ENCODE results near the gene NISCH. TPM values are rescaled to one million over a fixed set of nuclear protein-coding genes. Genes with fewer than 3 reads are reported as not detected.

Gene NISCH
- polyA plus RNA-seq, 2 of the 4 experiments (the other 2 are of a cell fraction), result 17.3 to 18.2 TPM

DNA sequence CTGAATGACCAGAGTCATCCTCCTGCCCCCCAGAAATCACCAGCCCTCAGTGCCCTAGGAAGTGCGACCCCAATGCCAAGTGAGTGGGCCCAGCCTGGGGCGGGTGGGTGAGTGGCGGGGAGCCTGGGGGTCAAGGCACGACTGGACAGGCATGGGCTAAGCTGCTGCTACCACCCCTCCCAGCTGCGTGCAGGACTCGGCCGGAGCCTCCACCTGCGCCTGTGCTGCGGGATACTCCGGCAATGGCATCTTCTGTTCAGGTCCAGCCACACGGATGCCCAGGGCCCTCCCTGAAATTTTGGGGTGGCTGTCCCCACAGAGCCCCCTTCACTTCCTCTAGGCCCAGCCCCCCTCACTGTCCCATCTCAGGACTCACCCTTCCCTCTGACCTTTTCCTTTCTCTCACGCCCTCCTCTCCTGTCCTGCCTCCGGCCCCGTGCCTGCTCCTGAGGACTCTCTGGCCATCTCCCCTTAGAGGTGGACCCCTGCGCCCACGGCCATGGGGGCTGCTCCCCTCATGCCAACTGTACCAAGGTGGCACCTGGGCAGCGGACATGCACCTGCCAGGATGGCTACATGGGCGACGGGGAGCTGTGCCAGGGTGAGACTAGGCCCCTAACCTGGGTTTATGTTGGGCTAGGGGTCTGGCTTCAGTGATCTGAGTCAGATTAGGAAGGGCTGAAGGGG, 61.2 kb downstream of the NISCH start:
- DNase-seq (ENCODE audit: low read depth in 1 of 2, low spot score in 1 of 2), result no peak
- WGBS (ENCODE audit: missing lambda C conversion rate), result 83% methylated on average over 6 of the region's 19 CpGs
- TF ChIP-seq RAD21 (conservative IDR thresholded peaks at IDR 0.05 in 1 of 2, IDR thresholded peaks at IDR 0.05 in 1 of 2) (no peak), ESRRA (IDR thresholded peaks at IDR 0.05; ENCODE audit: borderline replicate concordance, low read length) (no peak)
- Histone ChIP-seq H3K4me1 (no peaks in the 10 kb centered on the region), H3K27ac (no peak overlapping the region), H3K9me3 (no peaks in the 10 kb centered on the region), H3K4me2 (no peak overlapping the region), H3K4me3 (no peak overlapping the region)
- ATAC-seq, result no peak
- FAIRE-seq, result no peak
- ChIA-PET POLR2A (no interaction called here), CTCF (interaction anchor here (1.1 kb wide), 1 partner anchor 43 kb away, joined by 3 read pairs; no protein-coding TSS in a partner anchor)

- DNase-seq (ENCODE audit: low read depth in 1 of 2, low spot score in 1 of 2) (no peak), ATAC-seq (no peak), FAIRE-seq (no peak)
- CTCF ChIA-PET, result interaction anchor here (0.6 to 1.4 kb wide), 4 partner anchors 44 to 108 kb away, joined by 3 to 5 read pairs (median 4); no protein-coding TSS in a partner anchor
- H3K9me3 ChIP-seq, result no peaks in the 10 kb centered on the region
- H3K4me1 ChIP-seq, result no peaks in the 10 kb centered on the region
- TF ChIP-seq E2F6 (IDR thresholded peaks at IDR 0.05; ENCODE audit: borderline replicate concordance, low read depth) (no peak), FOSL2 (IDR thresholded peaks at IDR 0.05) (no peak), FOSL2 (CRISPR knock-in tag; IDR thresholded peaks at IDR 0.05) (no peak), HDAC2 (IDR thresholded peaks at IDR 0.05) (no peak), ZC3H11A (IDR thresholded peaks at IDR 0.05) (no peak)
- TF ChIP-seq, protein P1, sequence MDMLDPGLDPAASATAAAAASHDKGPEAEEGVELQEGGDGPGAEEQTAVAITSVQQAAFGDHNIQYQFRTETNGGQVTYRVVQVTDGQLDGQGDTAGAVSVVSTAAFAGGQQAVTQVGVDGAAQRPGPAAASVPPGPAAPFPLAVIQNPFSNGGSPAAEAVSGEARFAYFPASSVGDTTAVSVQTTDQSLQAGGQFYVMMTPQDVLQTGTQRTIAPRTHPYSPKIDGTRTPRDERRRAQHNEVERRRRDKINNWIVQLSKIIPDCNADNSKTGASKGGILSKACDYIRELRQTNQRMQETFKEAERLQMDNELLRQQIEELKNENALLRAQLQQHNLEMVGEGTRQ (IDR thresholded peaks at IDR 0.05), result no peak
- 91% methylated on average over 19 of the region's 25 CpGs for WGBS (ENCODE audit: missing lambda C conversion rate)
- POLR2A ChIA-PET, result no interaction called here
- H3K27ac ChIP-seq, result no peak overlapping the region
- no peak overlapping the region for H3K4me2 ChIP-seq
- no peak overlapping the region for H3K4me3 ChIP-seq
Observed at GRCh38 chr3:52517796-52518722, 62.7 kb downstream of the NISCH start.

GRCh38 chr3:52518723-52519444, 63.5 kb downstream of the NISCH start:
- FAIRE-seq (no peak), DNase-seq (ENCODE audit: low read depth in 1 of 2, low spot score in 1 of 2) (peak in 1 of 2 experiments; percentile 22), ATAC-seq (peak in 1 of 2 experiments; percentile 59; a peak in 3 of 6 replicates)
- 77% methylated on average over 8 of the region's 50 CpGs for WGBS (ENCODE audit: missing lambda C conversion rate)
- CTCF ChIA-PET, result interaction anchor here (0.6 to 1.4 kb wide), 3 partner anchors 47 to 108 kb away, joined by 3 to 5 read pairs (median 4); no protein-coding TSS in a partner anchor
- POLR2A ChIA-PET, result no interaction called here
- Histone ChIP-seq H3K27ac (no peak overlapping the region), H3K4me2 (no peak overlapping the region), H3K9me3 (no peaks in the 10 kb centered on the region), H3K4me3 (no peak overlapping the region), H3K4me1 (no peaks in the 10 kb centered on the region)
- TF ChIP-seq NFE2L2 (conservative IDR thresholded peaks at IDR 0.05; ENCODE audit: low read length), result no peak
- no peak for TF ChIP-seq REST (IDR thresholded peaks at IDR 0.05)
- TF ChIP-seq RAD21 (conservative IDR thresholded peaks at IDR 0.05 in 1 of 2, IDR thresholded peaks at IDR 0.05 in 1 of 2), result no peak
- no peak for TF ChIP-seq RCOR1 (IDR thresholded peaks at IDR 0.05; ENCODE audit: low read depth, low read length)
- TF ChIP-seq EP300 (IDR thresholded peaks at IDR 0.05), result no peak
- no peak for TF ChIP-seq HDAC2 (IDR thresholded peaks at IDR 0.05)
- TF ChIP-seq MYC (IDR thresholded peaks at IDR 0.05; ENCODE audit: borderline replicate concordance, low read length), result no peak
- no peak for TF ChIP-seq POLR2AphosphoS2 (conservative IDR thresholded peaks at IDR 0.05; ENCODE audit: low read length)
